Glutamatergic neuron (in vitro differentiated cells): ENCODE data around the gene DTNB. TPM values are rescaled to one million over a fixed set of nuclear protein-coding genes. Genes with fewer than 3 reads are reported as not detected.

Source experiments
- DNase-seq: peaks from one replicate; pipeline ENCODE4 v3.0.0; 2022
- H3K27ac Mint-ChIP-seq: one replicate; pipeline ENCODE4 v1.8.0; 2020; ENCODE audit warnings: mild to moderate bottlenecking, mixed read lengths, inconsistent platforms; ENCODE audit not compliant: unreplicated experiment
- H3K27me3 Mint-ChIP-seq: one replicate; pipeline ENCODE4 v1.8.0; 2020; ENCODE audit warnings: mild to moderate bottlenecking, moderate library complexity, mixed read lengths, inconsistent platforms; ENCODE audit not compliant: unreplicated experiment
- H3K36me3 Mint-ChIP-seq: one replicate; pipeline ENCODE4 v1.8.0; 2020; ENCODE audit warnings: mild to moderate bottlenecking, mixed read lengths, inconsistent platforms; ENCODE audit not compliant: unreplicated experiment
- H3K4me1 Mint-ChIP-seq: one replicate; pipeline ENCODE4 v1.8.0; 2020; ENCODE audit warnings: mild to moderate bottlenecking, low read depth, mixed read lengths, inconsistent platforms; ENCODE audit not compliant: unreplicated experiment
- H3K4me3 Mint-ChIP-seq: one replicate; pipeline ENCODE4 v1.8.0; 2020; ENCODE audit warnings: mild to moderate bottlenecking, mixed read lengths, inconsistent platforms; ENCODE audit not compliant: unreplicated experiment
- H3K9me3 Mint-ChIP-seq: one replicate; pipeline ENCODE4 v1.8.0; 2020; ENCODE audit warnings: mild to moderate bottlenecking, moderate library complexity, mixed read lengths, inconsistent platforms; ENCODE audit not compliant: unreplicated experiment
- CTCF ChIP-seq: fragments of 200-600 bp; sonication (generic); IDR thresholded peaks from one replicate; pipeline ENCODE4 v1.5.0; 2021; ENCODE audit not compliant: partially characterized antibody, unreplicated experiment
- total RNA-seq: library from RNA; stranded (reverse); fragmentation: NEBNext Ultra II Directional; extraction: Animal tissue kit (Norgen Biotek cat#: 25700); gene quantifications from one replicate; pipeline ENCODE4 v1.2.1, GENCODE V29; 2021; ENCODE audit not compliant: unreplicated experiment

The DTNB gene
- total RNA-seq, 1 donor from 2014 or later, result 41.7 TPM

GRCh38 chr2:25497918-25498407, 175.4 kb downstream of the DTNB start:
- no peak for DNase-seq
- Mint-ChIP-seq H3K27ac (no peak overlapping the region), H3K4me1 (no peaks in the 10 kb centered on the region), H3K9me3 (no peaks in the 10 kb centered on the region), H3K4me3 (no peak overlapping the region), H3K36me3 (no peaks in the 10 kb centered on the region), H3K27me3 (no peaks in the 10 kb centered on the region)
- TF ChIP-seq CTCF, result no peak

- no peaks in the 10 kb centered on the region for H3K27me3 Mint-ChIP-seq
- no peaks in the 10 kb centered on the region for H3K4me1 Mint-ChIP-seq
- no peaks in the 10 kb centered on the region for H3K9me3 Mint-ChIP-seq
- H3K27ac Mint-ChIP-seq, result no peak overlapping the region
- no peak for TF ChIP-seq CTCF
- H3K36me3 Mint-ChIP-seq, result no peaks in the 10 kb centered on the region
- DNase-seq, result no peak
- no peak overlapping the region for H3K4me3 Mint-ChIP-seq
Measured at GRCh38 chr2:25497229-25497917, 176.0 kb downstream of the DTNB start.

- Mint-ChIP-seq H3K27ac (no peak overlapping the region), H3K27me3 (no peaks in the 10 kb centered on the region), H3K9me3 (no peaks in the 10 kb centered on the region), H3K4me1 (peaks cover 1% of the 10 kb centered on the region), H3K36me3 (no peaks in the 10 kb centered on the region), H3K4me3 (no peak overlapping the region)
- DNase-seq, result no peak
- no peak for TF ChIP-seq CTCF
Measured at GRCh38 chr2:25494616-25495015, 178.8 kb downstream of the DTNB start.

GRCh38 chr2:25493207-25493606, 180.2 kb downstream of the DTNB start:
- Mint-ChIP-seq H3K4me1 (peaks cover 1% of the 10 kb centered on the region), H3K27me3 (no peaks in the 10 kb centered on the region), H3K9me3 (no peaks in the 10 kb centered on the region), H3K4me3 (no peak overlapping the region), H3K27ac (no peak overlapping the region), H3K36me3 (no peaks in the 10 kb centered on the region)
- DNase-seq, result no peak
- no peak for TF ChIP-seq CTCF

- Mint-ChIP-seq H3K36me3 (no peaks in the 10 kb centered on the region), H3K27me3 (no peaks in the 10 kb centered on the region), H3K27ac (no peak overlapping the region), H3K9me3 (no peaks in the 10 kb centered on the region), H3K4me3 (no peak overlapping the region), H3K4me1 (peaks cover 1% of the 10 kb centered on the region)
- no peak for TF ChIP-seq CTCF
- DNase-seq, result no peak
Measured at GRCh38 chr2:25492726-25493125, 180.7 kb downstream of the DTNB start.
